SK-N-SH (cell line): ENCODE results near the gene ITGB5.

Experiments used
- CHD2 ChIP-seq: fragments of 150-350 bp; IDR thresholded peaks from 2 replicates; pipeline ENCODE4 v1.6.1; 2018; ENCODE audit warnings: low read length; ENCODE audit not compliant: partially characterized antibody
- CTCF ChIP-seq: fragments of 200-600 bp; sonication (generic); IDR thresholded peaks from 2 replicates; pipeline ENCODE4 v1.6.1; 2017; ENCODE audit warnings: antibody characterized with exemption, mild to moderate bottlenecking, moderate library complexity
- EP300 ChIP-seq, 2 experiments: IDR thresholded peaks; 2 replicates each; pipeline versions ENCODE4 v1.4.0 to v1.6.1; 2012; ENCODE audit warnings: borderline replicate concordance in 1 of 2, low read depth in 1 of 2, low read length in 1 of 2
- EZH2phosphoT487 ChIP-seq: fragments of 200-600 bp; sonication (generic); IDR thresholded peaks from 2 replicates; pipeline ENCODE4 v1.6.1; 2017; ENCODE audit warnings: low read depth, mixed run types, mild to moderate bottlenecking, antibody characterized with exemption, moderate library complexity, borderline replicate concordance
- FOXJ3 ChIP-seq: sonication (generic); formaldehyde crosslinking; IDR thresholded peaks from 2 replicates; pipeline ENCODE4 v1.5.1; 2020; ENCODE audit warnings: mild to moderate bottlenecking, missing genetic modification reagents
- GATA2 ChIP-seq: sonication (generic); formaldehyde crosslinking; IDR thresholded peaks from 2 replicates; pipeline ENCODE4 v1.5.0; 2020; ENCODE audit warnings: mild to moderate bottlenecking, missing genetic modification reagents
- IRF3 ChIP-seq: fragments of 150-350 bp; IDR thresholded peaks from 2 replicates; pipeline ENCODE4 v1.6.1; 2016; ENCODE audit warnings: mild to moderate bottlenecking, low read depth, low read length
- JUND ChIP-seq: IDR thresholded peaks from 2 replicates; pipeline ENCODE4 v1.4.0; 2012
- PBX3 ChIP-seq: IDR thresholded peaks from 2 replicates; pipeline ENCODE4; 2012
- POLR2AphosphoS5 ChIP-seq: IDR thresholded peaks from 2 replicates; pipeline ENCODE4 v1.6.1; 2012; ENCODE audit warnings: low read depth, low read length
- RAD21 ChIP-seq: IDR thresholded peaks from 2 replicates; pipeline ENCODE4 v1.6.1; 2012; ENCODE audit warnings: mild to moderate bottlenecking, low read length
- REST ChIP-seq: IDR thresholded peaks from 2 replicates; pipeline ENCODE4 v1.6.1; 2012; ENCODE audit warnings: mild to moderate bottlenecking, low read depth, low read length, moderate library complexity
- RFX5 ChIP-seq: IDR thresholded peaks from 2 replicates; pipeline ENCODE4 v1.6.1; 2012; ENCODE audit warnings: mild to moderate bottlenecking, improper control_type of control experiment, low read length
- USF2 ChIP-seq: fragments of 150-350 bp; IDR thresholded peaks from 2 replicates; pipeline ENCODE4 v1.6.1; 2017; ENCODE audit warnings: antibody characterized with exemption, low read length, low read depth, borderline replicate concordance

GRCh38 chr3:124780761-124781475 lies 106.2 kb downstream of the ITGB5 start:
- TF ChIP-seq CTCF (no peak), EZH2phosphoT487 (no peak), RFX5 (no peak), PBX3 (no peak), CHD2 (no peak), POLR2AphosphoS5 (no peak), USF2 (no peak), IRF3 (no peak), RAD21 (no peak), REST (no peak), JUND (no peak), EP300 (IDR thresholded peaks at IDR 0.05; ENCODE audit: borderline replicate concordance in 1 of 2, low read depth in 1 of 2, low read length in 1 of 2) (no peak), FOXJ3 (CRISPR knock-in tag) (no peak), GATA2 (CRISPR knock-in tag) (no peak)
